Testis (tissue), 2 donors: ENCODE measurements around the gene HMG20A.

Experiments
- POLR2A ChIP-seq: fragments of 450-650 bp; IDR thresholded peaks from one replicate; pipeline ENCODE4 v1.6.1; 2017; ENCODE audit warnings: antibody characterized with exemption, mild to moderate bottlenecking, moderate library complexity
- TF ChIP-seq, protein P1 (sequence below), 3 experiments: fragments of 450-650 bp in 2 of 3; fragments of 200-600 bp in 1 of 3; sonication (generic) in 1 of 3; IDR thresholded peaks; one replicate each; pipeline ENCODE4 v1.5.1; 2016 to 2019; ENCODE audit warnings: antibody characterized with exemption in 3 of 3, mild to moderate bottlenecking in 2 of 3, moderate library complexity in 1 of 3

DNA sequence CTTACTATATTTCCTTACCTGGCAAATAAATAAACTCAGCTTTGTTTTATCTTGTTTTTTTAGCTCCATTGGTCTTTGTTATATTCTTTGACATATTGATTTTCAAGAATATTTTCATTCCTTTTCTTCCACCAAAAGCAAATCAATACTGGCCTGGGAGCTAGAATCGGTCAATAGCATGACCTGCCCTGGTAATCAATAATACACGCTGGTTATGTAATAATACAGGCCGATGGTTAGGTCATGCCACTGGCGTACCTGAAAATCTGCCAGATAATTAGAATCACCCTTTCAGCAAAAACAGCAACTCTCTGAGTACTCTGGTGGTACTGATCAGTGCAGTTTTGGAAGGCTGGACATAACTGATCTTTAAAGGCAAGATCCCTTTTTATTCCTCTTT lies 40.7 kb upstream of the HMG20A start:
- TF ChIP-seq, protein P1, sequence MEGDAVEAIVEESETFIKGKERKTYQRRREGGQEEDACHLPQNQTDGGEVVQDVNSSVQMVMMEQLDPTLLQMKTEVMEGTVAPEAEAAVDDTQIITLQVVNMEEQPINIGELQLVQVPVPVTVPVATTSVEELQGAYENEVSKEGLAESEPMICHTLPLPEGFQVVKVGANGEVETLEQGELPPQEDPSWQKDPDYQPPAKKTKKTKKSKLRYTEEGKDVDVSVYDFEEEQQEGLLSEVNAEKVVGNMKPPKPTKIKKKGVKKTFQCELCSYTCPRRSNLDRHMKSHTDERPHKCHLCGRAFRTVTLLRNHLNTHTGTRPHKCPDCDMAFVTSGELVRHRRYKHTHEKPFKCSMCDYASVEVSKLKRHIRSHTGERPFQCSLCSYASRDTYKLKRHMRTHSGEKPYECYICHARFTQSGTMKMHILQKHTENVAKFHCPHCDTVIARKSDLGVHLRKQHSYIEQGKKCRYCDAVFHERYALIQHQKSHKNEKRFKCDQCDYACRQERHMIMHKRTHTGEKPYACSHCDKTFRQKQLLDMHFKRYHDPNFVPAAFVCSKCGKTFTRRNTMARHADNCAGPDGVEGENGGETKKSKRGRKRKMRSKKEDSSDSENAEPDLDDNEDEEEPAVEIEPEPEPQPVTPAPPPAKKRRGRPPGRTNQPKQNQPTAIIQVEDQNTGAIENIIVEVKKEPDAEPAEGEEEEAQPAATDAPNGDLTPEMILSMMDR (IDR thresholded peaks at IDR 0.05) = no peak
- TF ChIP-seq POLR2A = no peak
